Epidermal melanocyte (primary cell): ENCODE results near the gene DCUN1D1.

Source experiments
- DNase-seq: peaks from one replicate; pipeline ENCODE4 v3.0.0; 2011; ENCODE audit warnings: low spot score; ENCODE audit not compliant: insufficient read length

Gene DCUN1D1

GRCh38 chr3:182972387-182972786 lies 8.0 kb downstream of the DCUN1D1 start:
- no peak for DNase-seq

GRCh38 chr3:182971637-182972036 lies 8.7 kb downstream of the DCUN1D1 start:
- DNase-seq = no peak

GRCh38 chr3:182970811-182971418 lies 9.4 kb downstream of the DCUN1D1 start:
- DNase-seq = no peak

- DNase-seq = no peak
Measured at GRCh38 chr3:182969853-182970252, 10.5 kb downstream of the DCUN1D1 start.

GRCh38 chr3:182969277-182969676 lies 11.1 kb downstream of the DCUN1D1 start:
- no peak for DNase-seq

- DNase-seq = no peak
Measured at GRCh38 chr3:182967218-182968204, 12.8 kb downstream of the DCUN1D1 start.

GRCh38 chr3:182965861-182966366 lies 14.4 kb downstream of the DCUN1D1 start:
- no peak for DNase-seq

- no peak for DNase-seq
Measured at GRCh38 chr3:182964179-182964578, 16.2 kb downstream of the DCUN1D1 start.

- no peak for DNase-seq
Measured at GRCh38 chr3:182962166-182962565, 18.2 kb downstream of the DCUN1D1 start.

GRCh38 chr3:182959474-182960350 lies 20.6 kb downstream of the DCUN1D1 start:
- DNase-seq = no peak

GRCh38 chr3:182957676-182958266 lies 22.6 kb downstream of the DCUN1D1 start:
- DNase-seq = no peak

- DNase-seq = no peak
Measured at GRCh38 chr3:182957226-182957625, 23.1 kb downstream of the DCUN1D1 start.

- DNase-seq = no peak
Measured at GRCh38 chr3:182954553-182955235, 25.6 kb downstream of the DCUN1D1 start.

GRCh38 chr3:182949688-182950087 lies 30.6 kb downstream of the DCUN1D1 start:
- DNase-seq = no peak

- no peak for DNase-seq
Measured at GRCh38 chr3:182948305-182948704, 32.0 kb downstream of the DCUN1D1 start.

GRCh38 chr3:182947888-182948287 lies 32.5 kb downstream of the DCUN1D1 start:
- no peak for DNase-seq

GRCh38 chr3:182941719-182942118 lies 38.6 kb downstream of the DCUN1D1 start:
- no peak for DNase-seq

GRCh38 chr3:182940266-182940808 lies 40.0 kb downstream of the DCUN1D1 start:
- DNase-seq = no peak

- DNase-seq = no peak
Measured at GRCh38 chr3:182937293-182938051, 42.9 kb downstream of the DCUN1D1 start.
